SU-DHL-6 (cell line): Measurements from ENCODE around the gene MCAT.

Experiments
- EZH2phosphoT487 ChIP-seq: fragments of 200-600 bp; sonication (generic), shearing (Covaris generic); conservative IDR thresholded peaks from 2 replicates; pipeline ENCODE4 v1.6.1; 2018; ENCODE audit warnings: mild to moderate bottlenecking, antibody characterized with exemption, low read length, moderate library complexity, mixed read lengths
- TF ChIP-seq, protein P1 (sequence below): fragments of 200-600 bp; sonication (generic); IDR thresholded peaks from one replicate; pipeline ENCODE4 v1.5.1; 2017; ENCODE audit warnings: antibody characterized with exemption, mild to moderate bottlenecking, low read length, moderate library complexity; ENCODE audit not compliant: insufficient read depth, poor library complexity, severe bottlenecking

DNA sequence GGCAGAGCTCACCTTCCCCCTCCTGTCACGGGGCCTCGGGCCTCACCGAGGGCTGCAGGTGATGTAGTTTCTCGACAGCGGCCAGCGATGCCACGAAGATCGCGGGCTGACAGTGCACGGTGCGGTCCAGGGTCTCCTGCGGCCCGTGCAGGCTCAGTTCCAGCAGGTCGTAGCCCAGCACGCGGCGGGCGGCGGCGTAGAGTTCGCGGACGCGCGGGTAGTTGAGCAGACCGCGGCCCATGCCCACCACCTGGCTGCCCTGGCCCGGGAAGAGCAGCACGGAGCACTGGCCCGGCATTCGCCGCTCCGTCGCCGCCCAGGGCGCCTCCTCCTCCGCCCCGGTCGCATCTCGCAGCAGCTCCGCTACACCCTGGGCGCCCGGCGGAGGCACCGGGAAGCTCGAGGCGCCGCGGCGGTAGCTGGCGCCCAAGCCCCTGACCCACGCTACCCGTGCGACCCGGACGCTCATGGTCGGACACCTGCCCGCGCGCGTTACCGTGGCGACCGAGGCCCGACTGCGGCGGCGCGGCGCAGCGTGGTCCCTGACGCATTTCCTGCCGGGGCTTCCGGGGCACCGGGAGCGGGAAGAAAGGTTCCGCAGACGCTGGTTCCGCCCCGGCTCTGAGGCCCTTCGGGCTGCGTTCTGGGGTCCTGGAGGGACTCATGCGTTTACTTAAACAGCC is at the start of gene MCAT:
- TF ChIP-seq, protein P1, sequence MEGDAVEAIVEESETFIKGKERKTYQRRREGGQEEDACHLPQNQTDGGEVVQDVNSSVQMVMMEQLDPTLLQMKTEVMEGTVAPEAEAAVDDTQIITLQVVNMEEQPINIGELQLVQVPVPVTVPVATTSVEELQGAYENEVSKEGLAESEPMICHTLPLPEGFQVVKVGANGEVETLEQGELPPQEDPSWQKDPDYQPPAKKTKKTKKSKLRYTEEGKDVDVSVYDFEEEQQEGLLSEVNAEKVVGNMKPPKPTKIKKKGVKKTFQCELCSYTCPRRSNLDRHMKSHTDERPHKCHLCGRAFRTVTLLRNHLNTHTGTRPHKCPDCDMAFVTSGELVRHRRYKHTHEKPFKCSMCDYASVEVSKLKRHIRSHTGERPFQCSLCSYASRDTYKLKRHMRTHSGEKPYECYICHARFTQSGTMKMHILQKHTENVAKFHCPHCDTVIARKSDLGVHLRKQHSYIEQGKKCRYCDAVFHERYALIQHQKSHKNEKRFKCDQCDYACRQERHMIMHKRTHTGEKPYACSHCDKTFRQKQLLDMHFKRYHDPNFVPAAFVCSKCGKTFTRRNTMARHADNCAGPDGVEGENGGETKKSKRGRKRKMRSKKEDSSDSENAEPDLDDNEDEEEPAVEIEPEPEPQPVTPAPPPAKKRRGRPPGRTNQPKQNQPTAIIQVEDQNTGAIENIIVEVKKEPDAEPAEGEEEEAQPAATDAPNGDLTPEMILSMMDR: no peak
- no peak for TF ChIP-seq EZH2phosphoT487
